ENCODE data around the gene LMO7. TPM values are rescaled to one million over a fixed set of nuclear protein-coding genes. Genes with fewer than 3 reads are reported as not detected.

Gene LMO7
- total and polyA plus RNA-seq, 2 of the 4 experiments (the other 2 are of a cell fraction): 266 to 367 TPM

- H3K23ac ChIP-seq (ENCODE audit: low read depth, low read length): no peak overlapping the region
- no peak overlapping the region for H3K4ac ChIP-seq (ENCODE audit: low read depth, low read length)
- no peak overlapping the region for H4K91ac ChIP-seq (ENCODE audit: insufficient read depth, low read depth, low read length)
- WGBS, 2 experiments (ENCODE audit: extremely low coverage in 2 of 2, insufficient read length in 1 of 2): no CpG with 5 or more reads among the region's 3 CpGs
- no peak overlapping the region for H3K4me2 ChIP-seq (ENCODE audit: low read depth, low read length)
- H3K27me3 ChIP-seq (ENCODE audit: control insufficient read depth, insufficient read depth, low read length): no peaks in the 10 kb centered on the region
- H2BK15ac ChIP-seq (ENCODE audit: low read depth, low read length): no peak overlapping the region
- no peak overlapping the region for H3K56ac ChIP-seq (ENCODE audit: extremely low read depth, insufficient read depth, low read length)
- no peak overlapping the region for H2BK5ac ChIP-seq (ENCODE audit: low read depth, low read length, poor library complexity, severe bottlenecking)
- no peaks in the 10 kb centered on the region; the same call in 1 of the 2 replicates for H3K36me3 ChIP-seq (ENCODE audit: control insufficient read depth, insufficient read depth, low read length)
- no TSS peak for BruUV-seq (replicated peaks)
- peaks cover 5% of the 10 kb centered on the region for H3K4me1 ChIP-seq (ENCODE audit: control insufficient read depth, insufficient read depth, low read length)
- no peak for DNase-seq
- H3K9ac ChIP-seq (ENCODE audit: low read depth, low read length): no peak overlapping the region
- no peak overlapping the region for H3K14ac ChIP-seq (replicated peaks; ENCODE audit: low read depth, low read length)
- no peak overlapping the region for H3K27ac ChIP-seq (ENCODE audit: insufficient read depth, low read length)
- TF ChIP-seq CEBPB (IDR thresholded peaks at IDR 0.05; ENCODE audit: low read depth, low read length) (no peak), CHD1 (IDR thresholded peaks at IDR 0.05; ENCODE audit: low read depth, low read length) (no peak), RAD21 (IDR thresholded peaks at IDR 0.05; ENCODE audit: low read length) (no peak), MXI1 (IDR thresholded peaks at IDR 0.05; ENCODE audit: borderline replicate concordance, low read depth, low read length) (no peak), ELK1 (IDR thresholded peaks at IDR 0.05; ENCODE audit: borderline replicate concordance, low read depth, low read length) (no peak), FOS (IDR thresholded peaks at IDR 0.05; ENCODE audit: low read depth, low read length) (no peak), CTCF (conservative IDR thresholded peaks at IDR 0.05; ENCODE audit: low read depth, low read length) (no peak), RCOR1 (IDR thresholded peaks at IDR 0.05; ENCODE audit: insufficient replicate concordance, low read length) (no peak), SMC3 (IDR thresholded peaks at IDR 0.05; ENCODE audit: low read depth, low read length) (no peak), BHLHE40 (IDR thresholded peaks at IDR 0.05; ENCODE audit: low read depth, low read length) (no peak), POLR2A (IDR thresholded peaks at IDR 0.05; ENCODE audit: low read depth, low read length) (no peak), USF2 (IDR thresholded peaks at IDR 0.05; ENCODE audit: low read depth, low read length) (no peak), MAFK (IDR thresholded peaks at IDR 0.05; ENCODE audit: low read depth, low read length) (no peak), MAZ (IDR thresholded peaks at IDR 0.05; ENCODE audit: borderline replicate concordance, low read depth, low read length) (no peak), RFX5 (IDR thresholded peaks at IDR 0.05; ENCODE audit: low read depth, low read length) (no peak)
- H2AFZ ChIP-seq (replicated peaks; ENCODE audit: low read length, poor library complexity): no peak overlapping the region
- in situ Hi-C loops (cut with MboI; ENCODE audit: low sequenced_read_pairs) (no loop called here), intact Hi-C loops (cut with micrococcal nuclease) (no loop called here), dilution Hi-C loops (cut with HindIII; ENCODE audit: low sequenced_read_pairs, unreplicated experiment) (no loop called here)
- no peak overlapping the region for H2AK9ac ChIP-seq (replicated peaks; ENCODE audit: low read depth, low read length, poor library complexity)
- no peak overlapping the region for H4K5ac ChIP-seq (ENCODE audit: low read depth, low read length)
- ATAC-seq (ENCODE audit: low read depth): no peak
- H2BK20ac ChIP-seq (ENCODE audit: low read depth, low read length): no peak overlapping the region
- H4K20me1 ChIP-seq (ENCODE audit: insufficient read depth, low read length): peaks cover 84% of the 10 kb centered on the region
- H3K9me1 ChIP-seq (ENCODE audit: insufficient read depth, low read length): peaks cover 12% of the 10 kb centered on the region
- H3K18ac ChIP-seq (ENCODE audit: low read depth, low read length): no peak overlapping the region
- no peak overlapping the region for H2AK5ac ChIP-seq (ENCODE audit: low read depth, low read length)
- CTCF ChIA-PET: no interaction called here
- peaks cover 33 to 84% of the 10 kb centered on the region in 2 experiments for H3K79me1 ChIP-seq (ENCODE audit: low read depth in 1 of 2, low read length in 2 of 2)
- no peak overlapping the region for H3K4me3 ChIP-seq (ENCODE audit: insufficient read depth, low read depth, low read length)
- no peaks in the 10 kb centered on the region for H3K9me3 ChIP-seq (ENCODE audit: control insufficient read depth, insufficient read depth, low read length)
- POLR2A ChIA-PET (ENCODE audit: unreplicated experiment): interaction anchor here (0.7 kb wide), 1 partner anchor 13 kb away, joined by 4 read pairs; no protein-coding TSS in a partner anchor
- H4K8ac ChIP-seq (ENCODE audit: low read depth in 2 of 2, low read length in 2 of 2): no peak overlapping the region
- no peak overlapping the region for H2BK120ac ChIP-seq (ENCODE audit: low read depth, low read length)
Measured at GRCh38 chr13:75754936-75755335, 118.8 kb downstream of the LMO7 start.
